Stimulated activated CD8-positive, alpha-beta memory T cell treated with anti-CD3 and anti-CD28 coated beads, Interleukin-15, amount 100 ng/mL, for 4 hours (primary cell): ENCODE data around the gene IL5RA.

Experiments
- DNase-seq, 2 donors: peaks; one replicate each; pipeline ENCODE4 v3.0.0-alpha.2; 2020; ENCODE audit warnings: low read depth in 2 of 2

The IL5RA gene

DNA sequence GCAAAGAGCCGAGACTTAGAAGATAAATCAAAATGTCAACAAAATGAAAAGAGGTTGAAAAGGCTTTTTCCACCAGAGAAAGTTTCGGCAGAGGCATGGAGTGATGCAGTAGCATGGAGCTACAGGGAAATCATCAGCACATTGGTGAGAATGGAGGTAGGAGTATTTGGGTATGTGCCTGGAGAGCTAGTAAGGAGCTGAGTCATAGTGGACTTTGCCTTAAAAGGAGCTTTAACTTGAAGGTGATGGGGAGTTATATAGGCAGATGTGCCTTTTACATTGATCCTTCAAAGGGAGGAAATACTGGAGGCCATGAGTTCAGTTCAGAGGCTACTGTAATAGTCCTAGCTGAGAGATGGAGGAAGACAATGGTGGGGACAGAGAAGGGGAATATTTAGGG lies 44.3 kb downstream of the IL5RA start:
- no peak for DNase-seq

DNA sequence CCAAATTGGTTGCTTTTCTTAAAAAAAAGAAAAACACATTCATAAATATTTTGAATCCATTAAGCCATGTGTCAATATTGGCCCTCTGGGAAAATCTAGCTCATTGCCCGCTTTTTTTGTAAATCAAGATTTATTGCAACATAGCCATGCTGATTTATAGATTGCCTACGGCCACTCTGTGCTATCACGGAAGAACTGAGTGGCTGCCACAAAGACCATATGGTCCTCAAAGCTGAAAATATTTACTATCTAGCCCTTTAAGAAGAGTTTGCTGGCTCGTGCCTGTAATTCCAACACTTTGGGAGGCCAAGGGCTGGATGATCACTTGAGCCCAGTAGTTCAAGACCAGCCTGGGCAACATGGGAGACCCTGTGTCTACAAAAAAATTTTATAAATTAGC lies 45.9 kb downstream of the IL5RA start:
- DNase-seq = no peak

DNA sequence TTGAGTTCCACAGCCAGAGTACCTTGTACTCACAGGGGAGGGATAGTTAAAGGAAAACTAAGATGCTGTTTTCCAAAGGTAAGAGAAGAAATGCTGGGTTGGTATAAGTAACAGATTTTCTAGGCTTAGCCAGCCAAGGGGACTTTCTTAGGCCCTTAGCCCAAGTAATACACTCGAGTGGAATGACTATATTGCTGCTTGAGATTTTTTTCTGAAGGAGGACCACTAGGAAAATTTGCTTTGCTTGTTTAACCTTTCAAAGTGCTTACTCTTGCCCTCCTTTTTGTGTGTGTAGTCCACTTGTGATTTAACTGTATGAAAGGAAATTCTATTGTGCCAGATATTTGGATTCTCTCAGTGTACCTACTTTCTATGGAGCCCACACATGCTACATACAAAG lies 50.5 kb downstream of the IL5RA start:
- DNase-seq = no peak

DNA sequence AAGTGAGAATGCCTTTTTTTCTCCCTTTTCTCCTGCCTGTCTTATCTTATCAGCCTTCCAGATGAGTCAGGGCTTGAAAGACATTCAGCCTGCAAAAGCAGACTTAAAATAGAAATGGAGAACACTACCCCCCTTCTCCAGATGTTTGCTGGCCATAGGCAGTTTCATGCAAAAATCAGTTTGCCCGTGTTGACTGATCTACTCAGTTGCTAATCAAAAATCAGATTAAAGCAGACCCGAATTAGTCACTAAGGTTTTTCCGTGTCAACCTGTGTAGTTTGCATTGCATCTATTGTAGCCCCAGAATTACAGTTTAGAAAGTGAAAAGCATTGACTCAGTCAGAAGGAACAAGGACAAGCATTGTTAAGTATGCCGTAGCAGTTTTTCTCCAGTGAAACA lies 56.2 kb downstream of the IL5RA start:
- no peak for DNase-seq

DNA sequence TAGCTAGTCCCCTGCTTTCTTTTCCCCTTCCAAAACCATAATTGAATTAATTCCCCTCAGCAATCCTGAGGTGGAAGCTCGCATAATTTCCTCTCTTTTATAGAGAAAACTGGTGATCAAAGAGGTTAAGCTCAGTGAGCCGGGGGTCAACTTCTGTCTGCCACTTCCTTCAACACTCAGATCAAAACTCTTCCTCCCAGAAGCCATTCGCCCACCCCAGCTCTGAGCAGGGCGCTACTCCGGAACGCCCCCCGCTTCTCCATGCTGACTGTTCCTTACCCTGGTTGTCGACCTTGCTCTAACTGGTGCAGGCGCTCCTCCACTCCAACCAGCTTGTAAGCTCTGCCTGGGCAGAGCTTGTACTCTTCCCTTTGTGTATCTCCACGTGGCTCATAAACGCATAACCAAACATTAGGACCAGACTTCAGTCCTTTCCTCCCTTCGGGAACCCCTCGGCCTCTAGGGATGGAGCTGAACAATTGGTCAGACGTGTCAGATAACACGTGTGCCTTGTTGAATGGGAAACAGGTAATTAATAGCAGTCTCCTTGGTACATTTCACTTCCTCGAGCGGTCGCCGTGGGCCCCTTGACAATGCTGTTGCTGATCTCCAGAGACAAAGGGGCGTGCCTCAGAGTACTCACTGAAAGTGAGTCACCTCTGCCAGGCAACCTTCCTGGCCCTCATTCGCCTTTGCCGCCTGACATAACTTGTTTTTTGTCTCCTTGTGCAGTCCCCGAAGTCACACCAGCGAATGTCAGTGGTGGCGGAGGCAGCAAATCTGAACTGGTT lies 71.8 kb downstream of the IL5RA start:
- no peak for DNase-seq

DNA sequence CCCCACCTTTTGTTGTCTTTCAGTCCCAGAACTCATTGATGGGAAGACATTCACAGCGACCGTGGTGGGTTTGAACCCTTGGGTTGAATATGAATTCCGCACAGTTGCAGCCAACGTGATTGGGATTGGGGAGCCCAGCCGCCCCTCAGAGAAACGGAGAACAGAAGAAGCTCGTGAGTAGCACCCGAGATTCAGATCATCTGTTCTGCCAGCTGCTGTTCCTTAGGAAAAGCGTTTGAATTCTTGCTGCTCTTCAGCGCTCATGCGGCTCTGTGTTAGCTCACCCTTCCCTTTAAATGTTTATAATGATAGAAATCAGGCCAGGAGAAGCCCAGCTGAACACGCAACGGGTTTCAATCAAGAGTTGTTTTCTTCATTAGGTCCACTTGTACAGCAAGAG lies 73.0 kb downstream of the IL5RA start:
- DNase-seq = no peak

DNA sequence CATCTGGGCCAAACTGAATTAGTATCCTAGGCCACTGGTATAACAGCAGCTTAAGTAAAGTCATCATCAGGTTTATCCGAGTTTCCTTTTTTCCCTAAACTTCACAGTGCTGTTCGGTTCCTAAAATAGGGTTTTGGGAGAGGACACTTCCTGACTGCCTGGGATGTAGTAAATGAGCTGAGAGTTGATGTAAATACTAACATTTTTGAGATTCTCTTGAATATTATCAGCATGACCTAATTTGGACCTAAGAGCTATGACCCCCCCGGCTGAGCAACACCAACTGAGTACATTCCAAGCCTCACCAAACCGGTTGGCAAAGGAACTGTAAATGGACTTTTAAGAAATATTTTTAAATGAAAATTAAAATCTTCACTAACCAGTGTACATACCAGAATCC lies 78.8 kb downstream of the IL5RA start:
- DNase-seq = no peak

DNA sequence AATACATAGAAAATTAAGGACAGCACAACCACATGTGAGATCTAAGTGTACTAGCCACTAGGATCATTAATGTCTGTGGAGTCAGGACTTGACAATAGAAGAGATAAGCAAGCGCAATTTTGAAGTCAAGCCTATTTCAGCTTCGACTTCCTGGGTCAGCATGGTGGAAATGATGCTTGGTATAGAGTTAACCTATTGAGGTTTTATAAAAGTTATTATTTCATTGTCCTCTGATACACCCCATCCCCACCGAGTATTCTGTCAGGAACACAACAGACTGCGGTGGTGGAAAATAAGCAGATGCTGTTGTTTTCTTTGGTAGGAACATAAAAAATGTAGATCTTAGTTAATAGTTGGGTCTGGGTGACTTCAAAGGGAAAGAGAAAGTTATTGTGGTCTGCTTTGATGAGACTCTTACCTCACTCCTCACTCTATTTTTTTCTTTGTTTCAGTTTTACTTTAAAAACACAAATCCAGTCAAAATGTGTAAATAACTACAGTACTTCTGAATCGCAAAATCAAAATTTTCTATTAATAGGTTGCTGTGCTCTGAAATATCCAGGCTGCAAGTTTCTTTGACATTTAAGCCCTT lies 82.1 kb downstream of the IL5RA start:
- no peak for DNase-seq

DNA sequence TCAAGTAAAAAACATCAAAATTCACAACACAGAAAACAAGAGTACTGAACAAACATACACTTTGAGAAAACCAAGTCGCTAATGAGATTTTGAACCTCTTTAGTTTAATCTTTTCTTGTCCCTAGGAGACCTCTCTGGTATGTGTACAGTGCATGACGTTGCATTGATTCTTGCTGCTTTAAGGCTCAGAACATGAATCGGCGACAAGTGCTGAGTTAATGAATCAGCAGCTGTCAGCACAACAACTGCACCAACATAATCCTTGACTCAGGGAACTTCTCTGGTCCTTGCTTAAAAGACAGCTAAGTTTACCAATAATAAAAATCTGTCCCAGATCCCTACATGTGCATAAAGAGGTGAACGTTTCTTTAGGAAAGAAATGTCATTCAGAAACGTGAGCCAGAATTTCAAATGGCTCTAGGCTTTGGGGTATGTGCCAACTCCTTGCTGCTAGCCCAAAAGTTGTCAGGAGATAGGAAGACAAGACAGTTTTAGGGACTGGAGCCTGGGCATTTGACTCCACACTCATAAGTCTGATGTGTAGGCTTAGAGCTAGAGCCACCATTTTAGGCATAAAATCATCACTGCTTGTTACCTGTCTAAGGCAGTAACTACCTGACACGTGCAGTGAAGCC lies 86.9 kb downstream of the IL5RA start:
- DNase-seq = no peak

DNA sequence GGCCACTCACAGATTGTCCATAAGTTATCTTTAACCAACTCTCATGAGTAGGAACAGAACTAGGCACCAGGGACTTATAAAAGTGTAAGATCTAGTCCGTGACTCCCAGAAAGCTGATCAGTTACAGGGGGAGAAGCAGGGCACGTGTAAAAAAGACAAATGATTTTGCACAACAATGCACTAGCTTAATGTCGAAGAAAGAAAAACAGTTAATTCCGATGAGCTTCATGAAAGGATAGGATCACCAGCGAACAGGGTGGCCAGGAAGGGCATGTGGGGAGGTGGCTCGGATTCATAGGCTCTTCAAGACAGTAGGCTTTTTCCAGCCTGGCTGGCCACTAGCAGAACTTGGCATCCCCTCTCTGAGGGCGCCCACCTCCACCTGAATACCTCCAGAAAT lies 90.0 kb downstream of the IL5RA start:
- DNase-seq = no peak
